HFFc6 (cell line): ENCODE measurements around the gene PDGFRB. TPM values are rescaled to one million over a fixed set of nuclear protein-coding genes. Genes with fewer than 3 reads are reported as not detected.
"Not testable (repeated sequence)": the region's sequence is repeated elsewhere in the genome, so short reads cannot be mapped to it uniquely, and the experiment has no call there.

Source experiments
- DNase-seq: peaks from one replicate; pipeline ENCODE4 v3.0.0-alpha.2; 2018
- H3K27ac Mint-ChIP-seq: 2 replicates; pipeline ENCODE4 v1.8.0; 2020; ENCODE audit warnings: mild to moderate bottlenecking, mixed read lengths
- H3K27me3 Mint-ChIP-seq: 2 replicates; pipeline ENCODE4 v1.8.0; 2021; ENCODE audit warnings: mild to moderate bottlenecking, moderate library complexity, mixed read lengths; ENCODE audit not compliant: insufficient read depth
- H3K36me3 Mint-ChIP-seq: 2 replicates; pipeline ENCODE4 v1.8.0; 2021; ENCODE audit warnings: low read depth, mixed read lengths
- H3K4me1 Mint-ChIP-seq: 2 replicates; pipeline ENCODE4 v1.8.0; 2020; ENCODE audit warnings: low read depth, mixed read lengths
- H3K4me3 Mint-ChIP-seq: 2 replicates; pipeline ENCODE4 v1.8.0; 2020; ENCODE audit warnings: mild to moderate bottlenecking, moderate library complexity, mixed read lengths
- H3K9me3 Mint-ChIP-seq: 2 replicates; pipeline ENCODE4 v1.8.0; 2020; ENCODE audit warnings: mild to moderate bottlenecking, mixed read lengths
- total RNA-seq, 6 experiments: library from RNA; stranded (reverse); fragmentation: NEBNext Ultra II Directional; extraction: Animal tissue kit (Norgen Biotek cat#: 25700); gene quantifications; 2 replicates in 1 of 6; 3 replicates in 5 of 6; pipeline ENCODE4 v1.2.3, GENCODE V29; 2021
- TF ChIP-seq, protein P1 (sequence below): fragments of 200-600 bp; sonication (generic); IDR thresholded peaks from 2 replicates; pipeline ENCODE4 v1.5.0; 2021; ENCODE audit warnings: antibody characterized with exemption, mild to moderate bottlenecking

PDGFRB gene
- total RNA-seq, 6 experiments from 2014 or later: 137 to 208 (median 180) TPM

DNA sequence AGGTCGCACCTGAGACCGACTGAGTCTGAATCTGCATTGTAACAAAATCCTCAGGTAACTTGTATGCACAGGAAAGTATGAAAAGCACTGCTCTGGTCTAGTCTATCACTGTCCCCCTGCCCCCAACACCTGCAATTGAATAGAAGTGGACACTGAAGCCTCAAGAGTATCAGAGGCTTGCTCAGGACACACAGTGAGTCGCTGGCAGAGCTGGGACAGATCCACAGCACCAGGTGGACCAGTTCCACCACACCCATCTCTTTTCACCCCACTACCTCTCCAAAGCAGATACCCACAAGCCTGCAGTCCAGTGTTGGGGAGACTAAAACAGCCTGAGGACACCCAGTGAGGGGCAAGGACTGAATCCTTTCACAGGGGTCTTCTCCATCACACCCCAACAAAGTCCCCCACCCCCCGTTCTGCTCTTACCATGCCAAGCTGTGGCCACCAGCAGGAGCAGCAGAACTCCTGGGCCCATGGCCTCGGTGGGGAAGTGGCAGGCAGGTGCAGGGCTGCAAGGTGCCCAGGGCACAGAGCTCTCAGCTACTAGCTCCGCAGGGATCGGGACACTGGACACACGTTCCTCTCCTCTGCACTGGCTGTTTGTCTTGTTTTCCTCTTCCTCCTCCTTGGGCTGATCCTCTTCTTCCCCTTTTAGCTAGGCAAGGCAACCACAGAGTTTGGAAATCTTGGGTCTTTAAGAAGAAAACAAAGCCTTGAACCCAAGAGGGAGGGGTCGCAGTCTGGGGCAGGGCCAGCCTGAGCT is 69.5 kb downstream of the PDGFRB start, which contains the start of gene CSF1R:
Gene CSF1R (minus strand): TSS at position 605 of the 766 bp plus-strand sequence. CDS start 127 bp downstream, at position 478.
- no peak for DNase-seq
- TF ChIP-seq, protein P1, sequence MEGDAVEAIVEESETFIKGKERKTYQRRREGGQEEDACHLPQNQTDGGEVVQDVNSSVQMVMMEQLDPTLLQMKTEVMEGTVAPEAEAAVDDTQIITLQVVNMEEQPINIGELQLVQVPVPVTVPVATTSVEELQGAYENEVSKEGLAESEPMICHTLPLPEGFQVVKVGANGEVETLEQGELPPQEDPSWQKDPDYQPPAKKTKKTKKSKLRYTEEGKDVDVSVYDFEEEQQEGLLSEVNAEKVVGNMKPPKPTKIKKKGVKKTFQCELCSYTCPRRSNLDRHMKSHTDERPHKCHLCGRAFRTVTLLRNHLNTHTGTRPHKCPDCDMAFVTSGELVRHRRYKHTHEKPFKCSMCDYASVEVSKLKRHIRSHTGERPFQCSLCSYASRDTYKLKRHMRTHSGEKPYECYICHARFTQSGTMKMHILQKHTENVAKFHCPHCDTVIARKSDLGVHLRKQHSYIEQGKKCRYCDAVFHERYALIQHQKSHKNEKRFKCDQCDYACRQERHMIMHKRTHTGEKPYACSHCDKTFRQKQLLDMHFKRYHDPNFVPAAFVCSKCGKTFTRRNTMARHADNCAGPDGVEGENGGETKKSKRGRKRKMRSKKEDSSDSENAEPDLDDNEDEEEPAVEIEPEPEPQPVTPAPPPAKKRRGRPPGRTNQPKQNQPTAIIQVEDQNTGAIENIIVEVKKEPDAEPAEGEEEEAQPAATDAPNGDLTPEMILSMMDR: no peak
- peaks cover 11% of the 10 kb centered on the region for H3K4me1 Mint-ChIP-seq
- no peak within 1 kb of the TSS for H3K27ac Mint-ChIP-seq
- H3K36me3 Mint-ChIP-seq: no peaks in the 10 kb centered on the region
- no peak within 1 kb of the TSS for H3K4me3 Mint-ChIP-seq
- no peaks in the 10 kb centered on the region for H3K9me3 Mint-ChIP-seq
- peaks cover 2% of the 10 kb centered on the region; the same call in 1 of the 2 replicates for H3K27me3 Mint-ChIP-seq

DNA sequence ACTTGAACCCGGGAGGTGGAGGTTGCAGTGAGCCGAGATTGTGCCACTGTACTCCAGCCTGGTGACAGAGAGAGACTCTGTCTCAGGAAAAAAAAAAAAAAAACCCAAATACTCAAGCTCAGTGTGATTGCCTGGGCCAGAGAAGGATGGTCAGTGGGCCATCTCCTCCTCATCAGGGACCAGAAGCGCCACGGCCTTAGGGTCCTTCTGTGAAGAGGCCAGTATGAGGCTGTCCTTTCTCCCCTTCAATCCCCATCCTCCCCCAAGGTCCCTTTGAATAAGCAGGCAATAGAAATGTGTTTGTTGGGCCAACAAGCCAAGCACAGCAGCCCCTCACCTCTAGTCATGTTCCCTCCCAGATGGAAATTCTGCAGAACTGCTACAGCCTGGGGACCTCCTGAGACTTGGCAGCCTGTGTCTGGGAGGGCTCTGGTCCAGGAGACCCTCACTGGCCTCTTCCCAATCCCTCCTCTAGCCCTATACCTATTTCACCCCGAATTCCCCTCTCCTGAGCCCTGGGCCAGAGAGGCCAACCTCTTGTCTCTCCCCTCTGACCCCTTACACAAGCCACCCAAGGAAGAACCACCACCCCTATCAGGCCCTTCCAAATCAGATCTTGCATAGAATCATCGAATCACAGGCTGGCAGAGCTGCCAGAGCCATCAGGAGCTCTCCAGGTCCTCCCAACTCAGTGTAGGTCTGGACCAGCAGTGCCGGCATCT is 70.3 kb downstream of the PDGFRB start:
- TF ChIP-seq, protein P1: no peak
- no peaks in the 10 kb centered on the region for H3K9me3 Mint-ChIP-seq
- no peaks in the 10 kb centered on the region for H3K36me3 Mint-ChIP-seq
- peaks cover 11% of the 10 kb centered on the region for H3K4me1 Mint-ChIP-seq
- no peak overlapping the region for H3K4me3 Mint-ChIP-seq
- peaks cover 2% of the 10 kb centered on the region; the same call in 1 of the 2 replicates for H3K27me3 Mint-ChIP-seq
- H3K27ac Mint-ChIP-seq: no peak overlapping the region
- DNase-seq: no peak

DNA sequence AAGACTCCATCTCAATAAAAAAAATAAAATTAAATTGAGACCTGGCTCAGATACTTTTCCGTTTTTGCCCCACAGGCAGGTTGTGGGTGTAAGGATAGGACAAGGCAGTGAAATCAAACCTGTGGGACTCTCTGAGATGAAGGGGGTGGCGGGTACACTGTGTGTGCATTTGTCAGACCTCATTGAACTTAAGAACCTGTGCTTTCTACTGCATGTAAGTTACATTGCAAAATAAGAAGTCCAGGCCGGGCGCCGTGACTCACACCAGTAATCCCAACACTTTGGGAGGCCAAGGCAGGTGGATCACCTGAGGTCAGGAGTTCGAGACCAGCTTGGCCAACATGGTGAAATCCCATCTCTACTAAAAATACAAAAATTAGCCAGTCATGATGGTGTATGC is 70.9 kb downstream of the PDGFRB start:
- H3K27ac Mint-ChIP-seq, H3K27me3 Mint-ChIP-seq, H3K9me3 Mint-ChIP-seq, H3K36me3 Mint-ChIP-seq, H3K4me3 Mint-ChIP-seq, DNase-seq: not testable (repeated sequence)
- peaks cover 11% of the 10 kb centered on the region for H3K4me1 Mint-ChIP-seq

GRCh38 chr5:150082889-150083288 is 72.8 kb downstream of the PDGFRB start:
- H3K27ac Mint-ChIP-seq: no peak overlapping the region
- H3K27me3 Mint-ChIP-seq: peaks cover 2% of the 10 kb centered on the region; the same call in 1 of the 2 replicates
- no peaks in the 10 kb centered on the region for H3K36me3 Mint-ChIP-seq
- no peak for DNase-seq
- H3K4me3 Mint-ChIP-seq: no peak overlapping the region
- H3K9me3 Mint-ChIP-seq: no peaks in the 10 kb centered on the region
- peaks cover 23% of the 10 kb centered on the region for H3K4me1 Mint-ChIP-seq
- TF ChIP-seq, protein P1: no peak

DNA sequence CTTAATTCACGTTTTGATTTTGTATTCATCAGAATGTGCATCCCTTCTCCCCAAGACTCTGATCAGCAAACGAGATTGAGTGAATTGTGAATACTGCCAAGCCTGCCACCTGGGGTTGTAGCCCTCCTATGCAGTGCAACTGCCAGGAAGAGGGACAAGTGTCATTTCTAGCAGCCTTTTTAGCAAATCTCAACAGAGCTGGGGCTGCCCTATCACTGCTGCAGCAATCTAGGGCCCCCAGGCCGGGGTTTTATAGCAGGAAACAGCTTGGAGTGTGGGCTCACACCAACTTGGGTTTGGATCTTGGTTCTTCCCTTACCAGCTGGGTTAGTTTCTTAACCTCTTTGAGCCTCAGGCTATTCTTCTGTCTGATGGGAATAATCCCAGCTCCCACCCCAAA is 73.3 kb downstream of the PDGFRB start:
- H3K4me3 Mint-ChIP-seq: no peak overlapping the region
- peaks cover 23% of the 10 kb centered on the region for H3K4me1 Mint-ChIP-seq
- TF ChIP-seq, protein P1: no peak
- no peak for DNase-seq
- no peaks in the 10 kb centered on the region for H3K9me3 Mint-ChIP-seq
- H3K27ac Mint-ChIP-seq: no peak overlapping the region
- peaks cover 2% of the 10 kb centered on the region; the same call in 1 of the 2 replicates for H3K27me3 Mint-ChIP-seq
- H3K36me3 Mint-ChIP-seq: no peaks in the 10 kb centered on the region
